Measurements from ENCODE around the gene CELF2.

The CELF2 gene

DNA sequence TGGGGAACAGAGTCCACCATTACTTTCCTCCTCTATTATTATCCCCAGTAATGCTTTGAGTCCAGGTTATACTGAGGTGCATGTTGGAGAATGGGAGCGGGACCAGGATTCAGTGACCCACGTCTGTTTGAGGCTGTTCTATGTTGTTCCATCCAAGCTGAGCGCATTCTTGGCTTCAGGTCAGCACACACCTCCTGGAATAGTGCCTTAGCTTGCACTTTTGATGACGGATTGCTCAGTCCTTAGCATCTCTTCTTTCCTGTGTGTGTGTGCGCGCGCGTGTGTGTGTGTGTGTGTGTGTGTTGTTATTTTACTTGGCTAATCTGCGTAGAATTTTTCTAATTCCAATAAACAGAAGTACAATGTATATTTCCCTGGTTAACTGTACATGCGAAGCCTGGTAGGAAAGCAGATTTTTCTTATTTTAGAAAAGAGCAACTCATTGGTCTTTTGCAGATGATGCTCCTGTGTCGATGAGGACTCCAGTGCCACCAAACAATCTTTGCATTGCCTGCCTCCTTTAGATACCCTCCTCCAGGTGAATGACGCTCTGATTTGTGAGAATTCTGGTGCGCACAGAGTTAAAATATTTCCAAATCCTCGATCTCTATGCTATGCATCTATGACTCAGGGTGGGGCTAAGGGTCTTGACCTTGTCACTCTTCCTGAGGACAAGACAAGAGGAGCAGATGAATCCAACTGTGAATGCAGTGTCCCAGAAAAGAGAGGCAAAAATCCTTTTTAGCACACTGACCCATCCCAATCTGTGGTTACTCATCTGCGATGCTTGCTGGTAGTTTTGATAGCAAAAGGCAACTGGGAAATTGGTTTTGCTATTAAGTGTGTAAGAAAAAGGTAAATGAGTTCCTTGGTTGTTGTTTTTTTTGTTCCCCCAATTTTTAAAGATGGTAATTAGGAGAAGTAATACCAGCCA is 13.3 kb upstream of the CELF2 start:
- no peak for DNase-seq

DNA sequence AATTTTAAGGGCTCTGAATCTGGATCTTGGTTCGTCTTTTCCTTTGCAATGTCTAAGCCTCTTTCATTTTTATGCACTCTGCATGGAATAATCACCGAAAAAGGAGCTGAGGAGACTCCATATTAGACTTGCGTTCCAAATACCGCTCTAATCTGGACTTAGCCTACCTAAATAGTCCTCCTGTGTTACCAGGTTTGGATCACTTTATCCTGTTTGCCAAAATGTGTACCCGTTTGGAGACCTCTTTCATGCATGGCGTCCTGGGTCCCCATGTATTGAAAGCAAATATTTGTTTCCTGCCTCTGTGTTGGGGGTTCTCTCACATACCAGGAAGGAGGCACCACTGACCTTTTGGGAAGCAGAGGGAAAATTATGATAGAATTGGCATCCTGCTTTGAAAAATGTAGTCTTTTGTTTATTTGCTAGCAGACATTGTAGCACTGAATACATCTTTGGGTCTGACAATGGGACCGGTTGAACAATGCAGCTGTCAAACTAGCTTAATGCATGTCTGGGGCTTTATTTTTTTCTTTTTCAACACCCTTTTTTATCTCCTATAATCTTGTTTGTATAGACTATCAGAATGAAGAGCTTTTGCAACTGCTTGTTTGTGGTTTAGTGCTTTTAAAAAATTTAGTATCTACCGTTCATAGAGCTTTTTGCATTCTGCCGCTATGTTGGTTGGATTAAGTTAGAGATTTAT is 11.8 kb upstream of the CELF2 start:
- no peak for DNase-seq

DNA sequence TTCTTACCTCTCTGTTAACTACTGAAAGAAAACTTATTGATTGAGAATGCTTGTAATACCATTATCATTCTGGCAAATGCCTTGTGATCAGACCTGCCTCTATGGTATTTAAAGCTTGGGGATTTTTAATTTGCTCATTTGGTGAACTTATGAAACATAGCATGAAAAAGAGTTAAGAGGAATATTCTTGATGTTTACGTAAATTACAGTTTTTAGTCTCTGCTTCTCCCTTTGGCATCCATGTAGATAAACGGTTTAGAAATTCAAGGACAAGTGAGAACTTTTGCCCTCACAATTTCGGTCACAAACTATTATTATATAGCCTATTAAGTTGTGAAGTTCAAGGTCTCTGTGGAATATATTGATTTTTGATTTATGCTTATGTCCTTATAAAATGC is 11.2 kb upstream of the CELF2 start:
- no peak for DNase-seq

DNA sequence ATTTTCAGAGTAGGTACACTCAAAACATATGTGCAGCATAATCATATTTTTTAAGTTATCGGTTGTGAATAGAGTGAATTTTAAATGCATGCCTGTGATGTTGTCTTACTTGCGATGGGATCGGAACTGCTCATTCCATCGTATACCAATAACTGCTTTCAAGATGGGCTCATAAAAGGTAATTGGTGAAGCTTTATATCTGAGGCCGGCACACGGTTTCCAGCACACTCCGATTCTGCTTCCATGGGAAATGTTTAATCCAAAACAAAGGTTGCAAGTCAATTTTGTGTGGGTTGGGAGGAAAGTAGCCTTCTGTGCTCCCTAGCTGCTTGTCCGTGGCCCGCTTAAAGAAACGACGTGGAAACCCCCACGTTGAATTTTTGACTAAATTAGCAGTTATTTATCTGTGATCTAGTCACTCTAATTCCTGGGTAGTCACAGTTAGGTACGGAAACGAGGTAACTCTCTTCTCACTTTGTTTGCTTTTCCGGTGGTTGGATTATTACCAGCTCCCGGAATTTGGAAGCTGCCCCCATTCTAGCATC is 10.1 kb upstream of the CELF2 start:
- no peak for DNase-seq

DNA sequence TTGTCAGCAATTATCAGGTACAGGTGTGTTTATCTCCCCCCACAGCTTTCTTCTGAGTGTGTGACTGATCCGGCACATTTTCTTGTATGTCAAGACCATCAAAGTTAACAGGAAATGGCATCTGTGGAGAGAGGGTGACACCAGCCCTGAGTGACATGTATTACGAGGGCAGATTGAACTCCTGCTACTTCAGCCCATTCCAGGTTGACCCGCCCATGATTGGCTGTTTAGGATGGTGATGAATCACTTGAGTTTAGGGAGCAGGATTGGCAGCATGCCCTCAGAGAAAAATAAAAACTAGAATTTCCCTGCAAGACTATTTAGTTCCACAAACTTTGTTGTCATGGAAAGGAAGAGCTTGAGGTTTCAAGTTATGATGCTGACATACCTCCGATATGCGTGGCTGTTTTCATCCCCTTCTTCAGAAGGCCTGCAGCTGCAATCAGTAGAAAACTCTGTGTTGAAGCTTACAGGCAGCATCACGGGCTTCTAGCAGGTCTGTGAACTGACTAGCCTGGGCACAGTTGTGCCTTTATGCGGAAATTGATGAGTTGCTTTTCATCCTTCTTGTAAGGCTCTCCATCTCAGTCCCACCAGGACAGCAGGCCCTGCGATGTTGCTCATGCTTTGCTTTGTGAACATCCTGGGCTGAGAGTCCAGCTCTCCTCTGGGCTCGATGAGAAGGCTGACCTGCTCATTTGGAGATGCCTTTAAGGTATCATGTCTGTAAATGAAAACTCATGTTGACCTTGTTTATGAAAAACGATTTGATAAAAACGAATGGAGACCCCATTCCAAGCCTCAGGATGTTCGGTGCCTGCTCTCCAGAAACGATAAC is 8.0 kb upstream of the CELF2 start:
- DNase-seq = no peak

DNA sequence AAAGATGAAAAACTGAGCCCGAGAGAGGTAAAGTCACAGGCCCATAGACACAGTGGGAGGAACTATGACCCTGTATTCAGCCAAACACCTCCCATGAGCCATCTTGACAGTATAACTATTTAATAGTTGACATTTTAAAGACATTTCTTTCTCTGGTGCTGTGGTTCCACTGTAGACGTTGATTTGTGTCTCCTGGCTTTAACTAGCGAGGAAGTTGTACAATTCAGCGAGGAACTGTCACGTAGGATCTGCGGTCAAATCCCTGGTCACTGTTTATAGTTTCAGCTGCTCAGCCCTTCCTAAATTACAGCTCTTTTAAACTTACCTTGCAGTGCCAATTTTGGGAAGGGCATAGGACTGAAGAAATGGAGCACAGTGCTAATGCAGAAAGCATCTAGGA is 7.1 kb upstream of the CELF2 start:
- no peak for DNase-seq

DNA sequence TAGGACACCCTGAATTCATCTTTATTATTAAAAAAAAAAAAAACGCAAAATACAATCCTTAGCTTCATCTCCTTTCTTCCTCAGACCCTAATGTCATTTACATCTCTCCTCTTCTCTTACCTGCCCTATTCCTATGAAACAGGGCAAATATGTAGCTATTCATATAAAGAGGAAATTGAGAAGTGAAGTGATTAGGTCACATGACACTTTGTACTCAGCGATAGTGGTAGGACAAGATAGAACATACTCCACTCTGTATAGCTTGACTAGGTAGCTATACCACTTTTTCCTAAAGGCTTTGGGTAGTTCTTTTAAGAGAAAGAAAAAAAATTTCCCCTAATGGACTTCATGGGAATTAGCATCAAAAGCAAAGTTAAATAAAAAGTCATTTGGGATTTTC is 6.2 kb upstream of the CELF2 start:
- no peak for DNase-seq

DNA sequence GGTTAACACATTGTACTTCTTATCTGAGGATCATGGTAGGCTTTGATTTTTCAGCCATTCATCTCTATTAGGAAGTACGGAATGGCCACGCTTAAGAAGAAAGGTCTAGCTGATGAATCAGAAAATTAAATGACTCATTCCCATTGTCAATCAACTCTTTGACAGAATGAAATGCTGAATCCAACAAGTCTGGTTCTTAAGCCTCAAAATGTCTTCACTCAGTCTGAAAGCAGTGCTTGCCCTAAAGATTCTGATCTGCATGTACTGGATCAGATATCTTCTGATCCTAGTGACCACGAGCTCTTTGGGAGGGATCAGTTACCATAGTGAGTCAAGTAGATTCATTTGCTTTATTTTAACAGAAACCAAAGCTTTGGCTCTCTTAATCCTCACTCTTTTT is 5.7 kb upstream of the CELF2 start:
- DNase-seq = no peak

DNA sequence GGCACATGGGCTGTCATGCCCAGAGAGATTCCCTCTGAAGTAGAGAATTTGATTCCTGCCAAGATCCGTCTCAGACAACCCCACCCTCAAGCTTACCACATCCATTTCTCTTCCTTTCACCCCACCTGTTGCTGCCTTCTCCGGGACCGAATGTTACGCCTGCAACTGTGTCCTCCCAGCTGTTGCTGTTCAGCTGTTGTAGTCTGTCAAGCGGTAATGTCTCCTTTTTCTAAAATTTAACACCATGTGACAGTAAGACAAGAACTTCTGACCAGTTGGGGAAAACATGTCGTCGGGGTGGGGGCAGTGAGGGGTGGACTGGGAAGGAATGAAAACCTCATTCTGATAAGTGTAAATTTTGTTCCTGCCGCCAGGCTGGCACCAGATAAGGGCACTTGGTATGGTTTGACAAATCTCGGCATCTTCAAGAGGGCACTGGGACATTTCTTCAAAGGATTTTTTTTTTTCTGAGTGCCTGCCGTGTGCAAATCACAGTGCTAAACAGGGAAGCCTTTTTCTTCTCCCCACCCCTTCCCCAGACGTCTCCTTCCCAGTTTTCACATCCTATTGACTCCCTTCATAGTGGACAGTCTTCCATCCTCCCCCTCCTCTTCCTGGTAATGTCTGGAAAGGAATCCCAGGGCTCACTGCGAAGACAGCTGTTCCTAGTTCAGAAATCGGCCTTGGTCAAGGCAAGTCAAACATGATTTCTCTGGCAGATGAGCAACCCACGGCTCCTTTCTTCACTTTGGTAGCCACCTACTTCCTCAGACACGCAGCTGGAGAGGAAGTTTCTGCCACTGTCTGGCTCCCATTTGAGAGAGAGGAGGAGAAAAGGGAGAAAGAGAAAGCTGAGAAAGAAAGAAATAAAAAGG is 5.0 kb upstream of the CELF2 start:
- no peak for DNase-seq

DNA sequence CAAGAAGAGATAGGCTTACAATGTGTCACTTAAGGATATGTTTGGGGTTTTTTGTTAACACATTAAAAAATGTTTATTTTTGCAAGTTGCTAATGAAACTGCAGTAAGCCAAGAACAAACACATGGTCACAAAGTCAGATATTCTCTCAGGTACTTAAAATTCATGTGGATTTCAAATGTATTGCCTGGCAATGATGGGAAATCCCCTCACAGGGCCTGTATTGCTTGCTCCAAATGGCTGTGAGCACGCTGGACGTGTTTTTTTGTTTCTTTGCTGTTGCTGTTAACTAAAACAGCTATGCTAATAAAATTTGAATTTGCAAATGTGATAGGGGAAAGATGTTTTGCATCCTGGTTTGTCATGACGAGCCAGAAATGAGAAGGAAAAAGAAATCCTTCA is 3.8 kb upstream of the CELF2 start:
- DNase-seq = no peak

DNA sequence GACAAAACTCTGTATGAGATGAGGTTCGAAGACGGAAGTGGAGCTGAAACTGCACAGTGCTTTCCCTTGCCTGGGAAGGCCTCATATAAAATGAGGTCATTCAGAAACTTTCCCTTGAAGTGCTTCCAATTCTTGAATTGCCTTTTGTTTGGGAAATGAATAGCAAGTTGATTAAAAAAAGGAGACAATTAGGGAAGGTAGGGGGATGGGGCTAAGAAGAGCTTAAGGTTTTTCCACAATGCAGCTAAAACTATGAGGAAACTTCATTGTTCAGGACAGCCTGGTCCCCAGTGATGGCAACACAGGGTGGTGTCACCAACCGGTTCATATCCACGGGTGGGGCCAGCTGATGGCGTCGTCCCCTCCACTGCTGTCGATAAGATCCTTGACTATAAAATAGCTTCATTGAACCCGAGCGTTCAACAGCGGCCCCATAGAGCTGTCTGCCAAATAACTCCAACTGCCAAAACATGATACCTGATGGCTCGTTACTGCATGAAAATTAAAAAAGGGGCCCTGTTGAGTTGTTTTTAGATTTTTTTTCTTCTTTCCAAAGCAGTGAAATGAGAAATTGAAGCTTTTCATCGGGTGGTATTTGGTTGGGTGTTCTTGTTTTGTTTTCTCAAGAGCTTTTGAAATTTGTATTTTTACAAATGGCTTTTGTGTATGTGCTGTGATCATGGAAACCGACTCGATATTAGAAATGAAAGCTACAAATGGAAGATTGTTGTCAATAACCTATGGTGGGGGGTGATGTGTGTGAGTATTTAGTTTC is 2.8 kb upstream of the CELF2 start:
- DNase-seq = no peak

DNA sequence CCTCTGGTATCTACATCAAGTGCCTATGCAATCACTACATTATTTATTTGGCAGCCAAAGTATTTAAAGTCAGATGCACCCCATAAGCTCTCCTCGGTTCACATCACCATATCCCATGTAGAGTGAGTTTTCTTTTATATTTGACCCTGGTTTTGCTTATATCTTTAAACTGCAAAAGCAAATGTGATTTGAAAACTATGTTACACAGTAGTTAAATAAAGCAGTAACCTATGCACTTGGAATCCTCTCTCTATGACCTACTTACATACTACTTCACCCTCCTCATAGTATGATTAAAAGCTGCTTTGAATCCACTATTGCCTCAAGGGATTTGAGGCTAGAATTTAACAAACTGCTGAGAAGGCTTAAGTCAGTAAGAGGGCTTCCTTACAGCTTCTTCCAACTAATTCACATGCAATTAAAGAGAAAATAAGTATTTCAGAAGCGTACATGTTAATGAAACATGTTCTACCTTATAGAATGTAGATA is 2.2 kb upstream of the CELF2 start:
- no peak for DNase-seq

DNA sequence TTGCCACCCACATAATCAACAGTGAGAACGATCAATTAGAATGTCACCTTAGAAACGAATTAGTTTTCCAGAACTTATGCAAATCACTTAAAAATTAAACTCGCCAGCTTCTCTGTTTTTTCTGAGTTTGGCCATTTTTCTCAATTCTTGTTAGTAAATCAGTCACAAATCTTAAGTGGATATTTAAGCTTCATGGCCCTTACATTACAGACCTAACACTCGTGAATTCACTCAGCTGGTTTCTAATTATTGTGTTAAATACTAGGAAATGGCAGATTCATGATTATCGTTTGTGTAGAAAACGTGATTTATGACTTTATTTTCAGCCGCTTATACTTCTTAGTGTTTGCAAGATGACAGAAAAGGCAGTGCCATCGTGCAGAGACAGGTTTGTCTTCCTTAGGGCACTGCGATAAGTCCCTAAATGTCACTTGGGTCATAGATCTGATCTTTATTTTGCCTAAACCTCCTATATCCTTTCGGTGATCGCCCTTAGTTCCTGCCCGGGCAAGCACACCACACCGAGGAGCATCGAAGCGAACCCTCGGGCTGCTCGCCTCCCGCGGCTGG is 587 bp upstream of the CELF2 start:
- no peak for DNase-seq

DNA sequence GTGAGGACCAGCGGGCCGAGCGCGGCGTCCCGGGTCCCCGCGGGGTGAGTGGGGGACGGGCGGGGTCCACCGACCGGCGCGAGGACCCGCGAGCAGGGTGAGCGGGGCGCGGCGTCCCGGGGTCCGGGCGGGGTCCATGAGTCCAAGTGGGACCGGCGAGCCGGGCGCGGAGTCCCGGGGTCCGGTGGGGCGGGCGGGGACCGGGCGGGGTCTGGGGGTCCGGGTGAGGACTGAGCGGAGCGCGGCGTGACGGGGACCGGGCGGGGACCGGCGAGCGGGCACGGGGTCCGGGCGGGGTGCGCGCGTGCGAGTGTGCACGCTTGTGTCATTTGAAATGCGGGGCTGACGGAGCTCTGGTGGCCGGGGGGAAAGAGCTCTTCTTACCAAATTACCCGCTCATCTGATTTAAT is 765 bp downstream of the CELF2 start:
- no peak for DNase-seq

DNA sequence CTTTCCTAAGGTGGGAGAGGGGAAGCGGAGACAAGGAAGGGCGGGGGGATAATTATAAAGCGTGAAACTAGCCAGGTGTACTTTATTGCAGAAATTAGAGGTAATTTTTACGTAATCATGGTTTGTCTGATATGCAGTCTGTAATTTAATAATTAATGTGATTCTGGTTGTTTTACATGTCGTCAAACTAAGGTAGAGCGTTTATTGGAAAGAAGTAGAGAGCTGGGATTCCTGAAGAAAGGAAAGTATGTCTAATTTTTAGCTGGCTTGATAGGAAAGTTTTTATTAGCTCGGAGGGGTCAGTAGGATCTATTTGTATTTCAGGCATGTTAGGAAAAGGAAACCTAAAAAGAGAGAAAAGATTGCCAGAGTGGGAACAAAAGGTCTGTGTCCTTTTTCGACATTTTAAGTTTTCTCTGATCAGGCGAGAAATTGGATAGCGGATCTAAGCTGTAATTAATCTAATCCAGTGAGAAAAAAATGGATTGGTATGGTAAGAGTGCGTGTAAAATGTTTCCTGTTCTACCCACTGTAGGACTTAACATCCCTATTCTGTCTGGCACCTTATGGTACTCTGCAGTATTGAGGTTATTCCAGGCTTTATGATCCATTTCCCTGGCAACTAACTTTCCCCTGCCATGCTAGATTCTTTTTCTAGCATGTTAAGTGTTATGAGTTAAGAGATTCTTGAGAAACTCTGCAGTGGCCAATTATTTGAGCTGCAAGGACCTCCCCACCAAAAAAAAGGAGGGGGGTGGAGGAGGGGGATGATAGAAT is 1.4 kb downstream of the CELF2 start:
- no peak for DNase-seq

DNA sequence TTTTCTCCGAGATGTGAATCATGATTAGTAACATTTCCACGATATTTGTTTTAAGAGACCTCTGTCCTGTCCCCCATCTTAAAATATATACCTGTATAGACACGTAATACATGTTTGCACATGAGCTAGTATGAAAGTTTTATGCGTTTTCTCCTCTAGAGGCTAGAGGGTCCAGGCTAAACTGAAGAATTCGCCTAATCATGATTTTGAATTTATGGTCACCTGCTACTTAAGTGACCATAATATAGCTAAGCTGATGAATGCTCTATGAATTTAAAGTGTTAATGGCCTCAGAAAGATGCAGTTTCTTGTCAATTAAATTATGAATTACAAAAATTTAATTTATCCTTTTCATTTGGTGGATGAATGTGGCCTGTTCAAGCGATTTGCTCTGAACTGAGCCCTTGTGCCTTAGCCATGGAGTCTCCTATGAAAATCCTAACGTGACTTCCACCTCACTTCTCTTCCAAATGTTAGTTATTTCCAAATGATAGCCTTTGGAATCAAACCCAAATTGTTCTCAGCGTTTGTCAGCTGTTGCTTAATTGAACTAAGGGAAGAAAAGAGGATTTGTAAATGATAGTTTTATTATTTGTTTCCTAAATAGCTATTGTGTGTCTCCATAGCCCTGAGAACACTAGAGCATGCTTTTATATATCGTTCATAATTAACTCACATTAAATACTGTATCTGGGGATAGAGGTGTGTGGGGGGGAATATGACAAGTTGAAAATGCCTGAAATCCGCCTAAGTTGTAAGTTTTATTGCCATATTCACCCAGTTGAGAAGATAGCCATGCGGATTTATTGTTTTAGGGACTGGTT is 2.3 kb downstream of the CELF2 start:
- DNase-seq = no peak

DNA sequence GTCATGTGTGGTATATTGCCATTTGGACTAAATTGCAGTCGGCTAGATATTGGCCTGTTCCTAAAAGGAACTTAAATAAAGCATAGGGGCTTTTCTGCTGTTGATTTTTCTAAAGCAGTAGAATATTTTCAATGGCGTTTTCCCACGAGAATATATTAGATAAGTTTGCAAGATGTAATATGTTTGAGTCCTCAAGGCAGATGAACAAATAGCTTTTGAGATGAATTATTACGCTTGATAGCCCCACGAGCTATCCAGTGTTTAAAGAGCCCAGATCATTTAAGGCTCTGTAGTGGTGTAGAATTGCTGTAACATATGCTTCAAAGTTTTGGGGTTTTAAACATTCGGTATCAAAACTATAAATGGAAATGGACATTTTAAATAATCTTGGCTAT is 2.9 kb downstream of the CELF2 start:
- DNase-seq = no peak

DNA sequence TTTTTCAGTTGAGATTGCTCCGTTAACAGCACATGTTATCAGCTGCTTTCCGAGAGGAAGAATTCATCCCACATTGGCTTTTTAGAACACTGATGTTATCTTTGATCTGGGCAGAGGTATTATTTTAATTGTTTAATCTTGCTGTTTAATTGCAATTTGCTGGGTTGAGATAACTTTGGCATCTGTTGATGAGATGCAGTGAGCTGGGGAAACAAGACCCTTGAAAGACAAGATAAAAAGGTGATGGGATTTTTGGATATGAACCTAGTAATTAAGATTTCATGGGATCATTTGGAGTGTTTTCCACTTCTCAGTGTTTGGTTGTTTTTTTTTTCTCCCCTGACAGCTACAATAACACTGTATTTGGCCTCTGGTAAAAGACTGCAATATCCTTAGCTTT is 4.5 kb downstream of the CELF2 start:
- no peak for DNase-seq
